Endothelial cell of umbilical vein (primary cell): ENCODE measurements around the gene NUP214. TPM values are rescaled to one million over a fixed set of nuclear protein-coding genes. Genes with fewer than 3 reads are reported as not detected.

Source experiments
- BruUV-seq: library from RNA; stranded (reverse); fragments of 400-500 nt; replicated peaks from 2 replicates; lab custom pipeline; 2021; lab: Mats Ljungman, UMichigan
- CTCF ChIA-PET: fragments of 300-600, 350-600 bp; sonication (Branson Sonifier 250); formaldehyde crosslinking; loops from one replicate; lab custom pipeline; 2021; ENCODE audit warnings: antibody characterized with exemption, inconsistent platforms; lab: Charles Lee
- POLR2A ChIA-PET: fragments of 300-600, 350-600 bp; sonication (Branson Sonifier 250); formaldehyde crosslinking; loops from one replicate; lab custom pipeline; 2021; ENCODE audit warnings: antibody characterized with exemption, inconsistent platforms; lab: Charles Lee
- DNase-seq: peaks from one replicate; pipeline ENCODE4 v3.0.0-alpha.2; 2011; ENCODE audit warnings: low read depth, low spot score
- FAIRE-seq: peaks from 2 replicates; lab custom pipeline; 2011; peaks lifted over from hg19 to GRCh38; lab: Jason Lieb, UNC
- H2AFZ ChIP-seq: 2 replicates; pipeline ENCODE4 v1.6.0; 2012; ENCODE audit warnings: low read depth, low read length, control low read depth, inconsistent platforms
- H3K27ac ChIP-seq: 2 replicates; pipeline ENCODE4 v1.5.1; 2011; ENCODE audit warnings: low read depth, mild to moderate bottlenecking, control low read depth, low read length, moderate library complexity; ENCODE audit not compliant: insufficient read depth
- H3K27me3 ChIP-seq, 2 experiments: 2 replicates each; pipeline versions ENCODE4 v1.6.0 to v1.6.1; 2011; ENCODE audit warnings: low read length in 2 of 2, mixed read lengths in 1 of 2; ENCODE audit not compliant: control insufficient read depth in 2 of 2, insufficient read depth in 2 of 2
- H3K36me3 ChIP-seq, 2 experiments: 2 replicates in 1 of 2; 3 replicates in 1 of 2; pipeline ENCODE4 v1.5.1; 2011; ENCODE audit warnings: low read length in 2 of 2, mild to moderate bottlenecking in 1 of 2, moderate library complexity in 1 of 2; ENCODE audit not compliant: control insufficient read depth in 2 of 2, insufficient read depth in 2 of 2; ENCODE audit errors: extremely low read depth in 1 of 2
- H3K4me1 ChIP-seq: 3 replicates; pipeline ENCODE4 v1.5.1; 2011; ENCODE audit warnings: mild to moderate bottlenecking, low read length; ENCODE audit not compliant: control insufficient read depth, insufficient read depth; ENCODE audit errors: extremely low read depth
- H3K4me2 ChIP-seq: 2 replicates; pipeline ENCODE4 v1.6.1; 2011; ENCODE audit warnings: low read length, control low read depth, mixed read lengths; ENCODE audit not compliant: insufficient read depth
- H3K4me3 ChIP-seq, 3 experiments: fragments of 200-600 bp in 1 of 3; sonication (generic), shearing (Covaris generic) in 1 of 3; replicated peaks in 1 of 3; 2 replicates each; pipeline ENCODE4 v1.5.1; 2011 to 2016; ENCODE audit warnings: control low read depth in 3 of 3, low read length in 3 of 3, mild to moderate bottlenecking in 2 of 3, inconsistent platforms in 1 of 3, low read depth in 1 of 3, moderate library complexity in 1 of 3; ENCODE audit not compliant: insufficient read depth in 1 of 3
- H3K79me2 ChIP-seq: 2 replicates; pipeline ENCODE4 v1.6.0; 2012; ENCODE audit warnings: low read length, inconsistent platforms; ENCODE audit not compliant: control insufficient read depth, insufficient read depth
- H3K9ac ChIP-seq: replicated peaks from 2 replicates; pipeline ENCODE3; 2011; ENCODE audit warnings: low read length, control low read depth; ENCODE audit not compliant: insufficient read depth; ENCODE audit errors: extremely low read depth
- H3K9me1 ChIP-seq: replicated peaks from 3 replicates; pipeline ENCODE4 v1.6.0; 2011; ENCODE audit warnings: mild to moderate bottlenecking, low read length; ENCODE audit not compliant: control insufficient read depth, insufficient read depth; ENCODE audit errors: extremely low read depth
- H3K9me3 ChIP-seq: replicated peaks from 2 replicates; pipeline ENCODE4 v1.5.1; 2012; ENCODE audit warnings: low read length, inconsistent platforms; ENCODE audit not compliant: control insufficient read depth, insufficient read depth
- H4K20me1 ChIP-seq: replicated peaks from 2 replicates; pipeline ENCODE3; 2011; ENCODE audit warnings: mild to moderate bottlenecking, low read length; ENCODE audit not compliant: control insufficient read depth, insufficient read depth; ENCODE audit errors: extremely low read depth
- EZH2 ChIP-seq: IDR thresholded peaks from 2 replicates; pipeline ENCODE4 v1.6.1; 2012; ENCODE audit warnings: borderline replicate concordance, low read depth, mild to moderate bottlenecking, moderate library complexity, low read length, inconsistent platforms; ENCODE audit not compliant: severe bottlenecking
- FOS ChIP-seq: IDR thresholded peaks from 2 replicates; pipeline ENCODE4 v1.6.1; 2011; ENCODE audit warnings: mild to moderate bottlenecking, low read length, moderate library complexity, borderline replicate concordance; ENCODE audit not compliant: insufficient read depth
- GATA2 ChIP-seq: IDR thresholded peaks from 2 replicates; pipeline ENCODE4 v1.7.0; 2011; ENCODE audit warnings: low read depth, mild to moderate bottlenecking, moderate library complexity, mixed read lengths, low read length; ENCODE audit not compliant: insufficient read length, insufficient read depth
- JUN ChIP-seq: IDR thresholded peaks from 2 replicates; pipeline ENCODE4 v1.6.1; 2011; ENCODE audit warnings: borderline replicate concordance, low read depth; ENCODE audit not compliant: insufficient read length, insufficient read depth
- MYC ChIP-seq: IDR thresholded peaks from one replicate; pipeline ENCODE4 v1.6.1; 2011; ENCODE audit warnings: mild to moderate bottlenecking, low read depth, low read length
- POLR2A ChIP-seq: IDR thresholded peaks from 2 replicates; pipeline ENCODE4 v1.6.1; 2012; ENCODE audit warnings: low read depth, mild to moderate bottlenecking, control low read depth, low read length
- POLR2AphosphoS5 ChIP-seq: IDR thresholded peaks from 2 replicates; pipeline ENCODE4 v1.6.1; 2012; ENCODE audit warnings: low read depth, mild to moderate bottlenecking, control low read depth, low read length, moderate library complexity; ENCODE audit not compliant: insufficient read depth
- dilution Hi-C: fragments of 300-500 bp; cut with MboI; formaldehyde crosslinking; loops from one replicate; pipeline ENCODE4 v1.15.0; 2019; ENCODE audit warnings: low sequenced_read_pairs; ENCODE audit not compliant: extremely low pct_ligation_motif_present
- intact Hi-C: fragments of 100-400 bp; cut with micrococcal nuclease; formaldehyde crosslinking; loops from one replicate; pipeline ENCODE4 v1.10.0; 2022
- polyA plus RNA-seq, 4 experiments: library from polyadenylated mRNA; depleted of rRNA in 3 of 4; stranded (reverse) in 3 of 4; unstranded in 1 of 4; fragments of >200 nt; gene quantifications; 2 replicates each; pipeline versions ENCODE4 v1.2.1 to v1.2.3, GENCODE V29; 2011 to 2012; ENCODE audit warnings: missing spikeins in 1 of 4
- total RNA-seq: library from RNA; stranded (reverse); gene quantifications from 2 replicates; pipeline ENCODE4 v1.2.3, GENCODE V29; 2021
- TF ChIP-seq, protein P1 (sequence below): IDR thresholded peaks from 2 replicates; pipeline ENCODE4 v1.6.1; 2011; ENCODE audit not compliant: insufficient read depth, insufficient read length
- TF ChIP-seq, protein P2 (sequence below), 2 donors: IDR thresholded peaks; 1 replicate in 1 of 2; 2 replicates in 1 of 2; pipeline ENCODE4 v1.5.1; 2011; ENCODE audit warnings: low read length in 2 of 2, mild to moderate bottlenecking in 2 of 2, moderate library complexity in 2 of 2, control low read depth in 1 of 2, inconsistent platforms in 1 of 2, low read depth in 1 of 2; ENCODE audit not compliant: insufficient read depth in 1 of 2; ENCODE audit errors: extremely low read depth in 1 of 2

Gene NUP214
- total and polyA plus RNA-seq, 2 donors (not counting 3 experiments of a cell fraction or from before 2014, with no cell fraction given), result 28.7 to 65.9 TPM

DNA sequence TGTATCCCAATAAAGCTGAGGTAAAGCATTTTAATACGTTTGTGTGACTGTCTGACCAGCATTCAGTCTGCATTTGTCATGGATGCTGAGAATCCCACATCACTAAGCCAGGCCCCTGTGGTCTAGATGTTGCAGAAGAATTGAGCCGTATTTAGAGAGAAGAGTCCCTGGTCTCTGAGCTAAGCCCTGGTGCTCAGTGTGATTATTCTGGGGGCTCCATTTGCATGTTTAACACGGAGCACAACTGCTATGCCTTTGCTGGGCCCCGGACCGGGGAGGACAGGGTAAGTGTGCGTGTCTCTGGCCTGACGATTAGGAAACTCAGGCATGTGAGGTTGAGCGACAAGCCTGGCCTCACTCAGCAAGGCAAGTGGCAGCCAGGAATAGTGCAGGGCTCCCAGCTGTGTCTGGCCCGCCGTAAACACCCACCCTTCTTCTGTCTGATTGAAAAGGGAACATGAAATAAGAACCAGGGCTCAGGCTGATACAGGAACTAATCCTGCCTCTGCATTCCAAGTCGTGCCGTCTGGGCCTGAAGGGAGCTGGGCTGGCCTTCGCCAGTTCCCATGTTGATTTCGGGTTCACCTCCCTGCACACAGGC, 128.6 kb downstream of the NUP214 start:
- dilution Hi-C loops, result no loop called here
- intact Hi-C loops, result no loop called here
- H3K9me1 ChIP-seq, result no peaks in the 10 kb centered on the region
- no peak overlapping the region for H3K27ac ChIP-seq
- peaks cover 7% of the 10 kb centered on the region for H3K4me1 ChIP-seq
- H3K9me3 ChIP-seq, result no peaks in the 10 kb centered on the region
- ChIA-PET POLR2A (no interaction called here), CTCF (interaction anchor here (1.3 to 1.7 kb wide), 2 partner anchors 19 to 82 kb away, joined by 4 to 7 read pairs; no protein-coding TSS in a partner anchor)
- no TSS peak for BruUV-seq
- H2AFZ ChIP-seq, result no peak overlapping the region
- H3K4me3 ChIP-seq, result no peak overlapping the region
- no peak overlapping the region for H3K9ac ChIP-seq
- no peaks in the 10 kb centered on the region for H3K79me2 ChIP-seq
- no peak for FAIRE-seq
- DNase-seq, result no peak
- no peaks in the 10 kb centered on the region for H4K20me1 ChIP-seq
- no peak for TF ChIP-seq POLR2A
- TF ChIP-seq JUN, result no peak
- TF ChIP-seq GATA2, result no peak
- no peaks in the 10 kb centered on the region for H3K27me3 ChIP-seq
- H3K36me3 ChIP-seq, result peaks cover 0 to 7% of the 10 kb centered on the region in 2 experiments
- H3K4me2 ChIP-seq, result no peak overlapping the region

DNA sequence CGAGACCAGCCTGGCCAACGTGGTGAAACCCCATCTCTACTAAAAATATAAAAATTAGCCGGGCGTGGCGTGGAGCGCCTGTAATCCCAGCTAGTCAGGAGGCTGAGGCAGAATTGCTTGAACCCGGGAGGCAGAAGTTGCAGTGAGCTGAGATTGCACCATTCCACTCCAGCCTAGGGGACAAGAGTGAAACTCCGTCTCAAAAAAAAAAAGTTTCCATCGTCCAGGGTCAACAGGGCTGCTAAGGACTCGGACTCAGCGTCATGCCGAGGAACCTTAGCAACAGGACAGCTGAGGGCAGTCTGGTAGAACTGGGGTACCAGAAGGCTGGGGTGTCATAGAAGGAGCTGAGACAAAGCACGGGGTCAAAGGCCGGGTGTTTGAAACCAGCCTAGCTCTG, 129.2 kb downstream of the NUP214 start:
- FAIRE-seq, result no peak
- no peak for DNase-seq
- Histone ChIP-seq H3K36me3 (peaks cover 0 to 13% of the 10 kb centered on the region in 2 experiments), H3K79me2 (no peaks in the 10 kb centered on the region), H3K27me3 (no peaks in the 10 kb centered on the region), H3K4me2 (no peak overlapping the region), H3K27ac (no peak overlapping the region), H3K9me3 (no peaks in the 10 kb centered on the region), H3K4me1 (peaks cover 7% of the 10 kb centered on the region), H3K9ac (no peak overlapping the region), H3K4me3 (no peak overlapping the region), H2AFZ (no peak overlapping the region), H3K9me1 (no peaks in the 10 kb centered on the region), H4K20me1 (no peaks in the 10 kb centered on the region)
- intact Hi-C loops, result loop anchor here (5.0 kb wide), 1 partner anchor 37 kb away; no protein-coding TSS in a partner anchor
- CTCF ChIA-PET, result interaction anchor here (1.3 to 1.7 kb wide), 2 partner anchors 18 to 82 kb away, joined by 4 to 7 read pairs; no protein-coding TSS in a partner anchor
- BruUV-seq, result no TSS peak
- dilution Hi-C loops, result no loop called here
- TF ChIP-seq FOS, result no peak
- no peak for TF ChIP-seq MYC
- TF ChIP-seq, protein P1, sequence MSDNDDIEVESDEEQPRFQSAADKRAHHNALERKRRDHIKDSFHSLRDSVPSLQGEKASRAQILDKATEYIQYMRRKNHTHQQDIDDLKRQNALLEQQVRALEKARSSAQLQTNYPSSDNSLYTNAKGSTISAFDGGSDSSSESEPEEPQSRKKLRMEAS, result no peak
- no peak for TF ChIP-seq JUN
- no peak for TF ChIP-seq POLR2A
- no peak for TF ChIP-seq GATA2
- TF ChIP-seq POLR2AphosphoS5, result no peak
- TF ChIP-seq, protein P2, sequence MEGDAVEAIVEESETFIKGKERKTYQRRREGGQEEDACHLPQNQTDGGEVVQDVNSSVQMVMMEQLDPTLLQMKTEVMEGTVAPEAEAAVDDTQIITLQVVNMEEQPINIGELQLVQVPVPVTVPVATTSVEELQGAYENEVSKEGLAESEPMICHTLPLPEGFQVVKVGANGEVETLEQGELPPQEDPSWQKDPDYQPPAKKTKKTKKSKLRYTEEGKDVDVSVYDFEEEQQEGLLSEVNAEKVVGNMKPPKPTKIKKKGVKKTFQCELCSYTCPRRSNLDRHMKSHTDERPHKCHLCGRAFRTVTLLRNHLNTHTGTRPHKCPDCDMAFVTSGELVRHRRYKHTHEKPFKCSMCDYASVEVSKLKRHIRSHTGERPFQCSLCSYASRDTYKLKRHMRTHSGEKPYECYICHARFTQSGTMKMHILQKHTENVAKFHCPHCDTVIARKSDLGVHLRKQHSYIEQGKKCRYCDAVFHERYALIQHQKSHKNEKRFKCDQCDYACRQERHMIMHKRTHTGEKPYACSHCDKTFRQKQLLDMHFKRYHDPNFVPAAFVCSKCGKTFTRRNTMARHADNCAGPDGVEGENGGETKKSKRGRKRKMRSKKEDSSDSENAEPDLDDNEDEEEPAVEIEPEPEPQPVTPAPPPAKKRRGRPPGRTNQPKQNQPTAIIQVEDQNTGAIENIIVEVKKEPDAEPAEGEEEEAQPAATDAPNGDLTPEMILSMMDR (IDR thresholded peaks at IDR 0.05; ENCODE audit: extremely low read depth in 1 of 2, insufficient read depth in 1 of 2, low read depth in 1 of 2, low read length in 2 of 2), result no peak
- TF ChIP-seq EZH2, result no peak
- POLR2A ChIA-PET, result no interaction called here
